Measurements from ENCODE around the gene ATXN10.
"Not testable (repeated sequence)": the region's sequence is repeated elsewhere in the genome, so short reads cannot be mapped to it uniquely, and the experiment has no call there.

Gene ATXN10

DNA sequence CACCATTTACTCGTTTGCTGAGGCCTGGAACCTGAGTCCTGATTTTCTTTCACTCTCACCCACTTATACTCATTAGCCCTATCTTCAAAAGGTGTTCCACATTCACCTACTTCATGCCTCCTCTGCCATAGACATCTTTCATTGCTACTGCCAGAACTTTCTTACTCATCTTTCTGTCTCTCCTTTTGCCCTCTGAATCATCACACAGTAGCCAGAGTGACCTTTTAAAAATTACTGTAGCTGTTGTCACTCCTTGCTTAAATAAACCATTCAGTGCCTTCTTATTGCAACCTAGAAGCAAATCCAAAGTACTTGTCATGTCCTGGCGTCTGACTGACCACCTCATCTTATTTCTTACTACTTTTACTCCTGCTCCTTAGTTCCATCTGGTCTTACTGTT, 38.2 kb downstream of the ATXN10 start:
- Histone ChIP-seq H3K27me3 (ENCODE audit: insufficient read depth, poor library complexity, severe bottlenecking) (no peaks in the 10 kb centered on the region), H3K4me3 (replicated peaks; ENCODE audit: insufficient read depth, low read length) (no peak overlapping the region), H3K27ac (replicated peaks) (no peak overlapping the region)
- TF ChIP-seq SPI1 (IDR thresholded peaks at IDR 0.05; ENCODE audit: borderline replicate concordance, low read depth) (no peak), POLR2AphosphoS5 (IDR thresholded peaks at IDR 0.05; ENCODE audit: low read depth) (no peak), GABPA (IDR thresholded peaks at IDR 0.05; ENCODE audit: low read depth) (no peak)
- TF ChIP-seq, protein P1, sequence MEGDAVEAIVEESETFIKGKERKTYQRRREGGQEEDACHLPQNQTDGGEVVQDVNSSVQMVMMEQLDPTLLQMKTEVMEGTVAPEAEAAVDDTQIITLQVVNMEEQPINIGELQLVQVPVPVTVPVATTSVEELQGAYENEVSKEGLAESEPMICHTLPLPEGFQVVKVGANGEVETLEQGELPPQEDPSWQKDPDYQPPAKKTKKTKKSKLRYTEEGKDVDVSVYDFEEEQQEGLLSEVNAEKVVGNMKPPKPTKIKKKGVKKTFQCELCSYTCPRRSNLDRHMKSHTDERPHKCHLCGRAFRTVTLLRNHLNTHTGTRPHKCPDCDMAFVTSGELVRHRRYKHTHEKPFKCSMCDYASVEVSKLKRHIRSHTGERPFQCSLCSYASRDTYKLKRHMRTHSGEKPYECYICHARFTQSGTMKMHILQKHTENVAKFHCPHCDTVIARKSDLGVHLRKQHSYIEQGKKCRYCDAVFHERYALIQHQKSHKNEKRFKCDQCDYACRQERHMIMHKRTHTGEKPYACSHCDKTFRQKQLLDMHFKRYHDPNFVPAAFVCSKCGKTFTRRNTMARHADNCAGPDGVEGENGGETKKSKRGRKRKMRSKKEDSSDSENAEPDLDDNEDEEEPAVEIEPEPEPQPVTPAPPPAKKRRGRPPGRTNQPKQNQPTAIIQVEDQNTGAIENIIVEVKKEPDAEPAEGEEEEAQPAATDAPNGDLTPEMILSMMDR (IDR thresholded peaks at IDR 0.05; ENCODE audit: insufficient read depth, low read length) = no peak
- TF ChIP-seq, protein P2, sequence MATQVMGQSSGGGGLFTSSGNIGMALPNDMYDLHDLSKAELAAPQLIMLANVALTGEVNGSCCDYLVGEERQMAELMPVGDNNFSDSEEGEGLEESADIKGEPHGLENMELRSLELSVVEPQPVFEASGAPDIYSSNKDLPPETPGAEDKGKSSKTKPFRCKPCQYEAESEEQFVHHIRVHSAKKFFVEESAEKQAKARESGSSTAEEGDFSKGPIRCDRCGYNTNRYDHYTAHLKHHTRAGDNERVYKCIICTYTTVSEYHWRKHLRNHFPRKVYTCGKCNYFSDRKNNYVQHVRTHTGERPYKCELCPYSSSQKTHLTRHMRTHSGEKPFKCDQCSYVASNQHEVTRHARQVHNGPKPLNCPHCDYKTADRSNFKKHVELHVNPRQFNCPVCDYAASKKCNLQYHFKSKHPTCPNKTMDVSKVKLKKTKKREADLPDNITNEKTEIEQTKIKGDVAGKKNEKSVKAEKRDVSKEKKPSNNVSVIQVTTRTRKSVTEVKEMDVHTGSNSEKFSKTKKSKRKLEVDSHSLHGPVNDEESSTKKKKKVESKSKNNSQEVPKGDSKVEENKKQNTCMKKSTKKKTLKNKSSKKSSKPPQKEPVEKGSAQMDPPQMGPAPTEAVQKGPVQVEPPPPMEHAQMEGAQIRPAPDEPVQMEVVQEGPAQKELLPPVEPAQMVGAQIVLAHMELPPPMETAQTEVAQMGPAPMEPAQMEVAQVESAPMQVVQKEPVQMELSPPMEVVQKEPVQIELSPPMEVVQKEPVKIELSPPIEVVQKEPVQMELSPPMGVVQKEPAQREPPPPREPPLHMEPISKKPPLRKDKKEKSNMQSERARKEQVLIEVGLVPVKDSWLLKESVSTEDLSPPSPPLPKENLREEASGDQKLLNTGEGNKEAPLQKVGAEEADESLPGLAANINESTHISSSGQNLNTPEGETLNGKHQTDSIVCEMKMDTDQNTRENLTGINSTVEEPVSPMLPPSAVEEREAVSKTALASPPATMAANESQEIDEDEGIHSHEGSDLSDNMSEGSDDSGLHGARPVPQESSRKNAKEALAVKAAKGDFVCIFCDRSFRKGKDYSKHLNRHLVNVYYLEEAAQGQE (IDR thresholded peaks at IDR 0.05; ENCODE audit: insufficient replicate concordance, low read depth) = no peak
- no peak for DNase-seq (ENCODE audit: low read depth in 1 of 2, low spot score in 1 of 2)

- Histone ChIP-seq H3K27ac (replicated peaks) (no peak overlapping the region), H3K27me3 (ENCODE audit: insufficient read depth, poor library complexity, severe bottlenecking) (no peaks in the 10 kb centered on the region), H3K4me3 (replicated peaks; ENCODE audit: insufficient read depth, low read length) (no peak overlapping the region)
- TF ChIP-seq GABPA (IDR thresholded peaks at IDR 0.05; ENCODE audit: low read depth) (no peak), POLR2AphosphoS5 (IDR thresholded peaks at IDR 0.05; ENCODE audit: low read depth) (no peak), SPI1 (IDR thresholded peaks at IDR 0.05; ENCODE audit: borderline replicate concordance, low read depth) (no peak)
- TF ChIP-seq, protein P2 (IDR thresholded peaks at IDR 0.05; ENCODE audit: insufficient replicate concordance, low read depth) = no peak
- TF ChIP-seq, protein P1 (IDR thresholded peaks at IDR 0.05; ENCODE audit: insufficient read depth, low read length) = no peak
- no peak for DNase-seq (ENCODE audit: low read depth in 1 of 2, low spot score in 1 of 2)
Observed at GRCh38 chr22:45710469-45710868, 38.8 kb downstream of the ATXN10 start.

DNA sequence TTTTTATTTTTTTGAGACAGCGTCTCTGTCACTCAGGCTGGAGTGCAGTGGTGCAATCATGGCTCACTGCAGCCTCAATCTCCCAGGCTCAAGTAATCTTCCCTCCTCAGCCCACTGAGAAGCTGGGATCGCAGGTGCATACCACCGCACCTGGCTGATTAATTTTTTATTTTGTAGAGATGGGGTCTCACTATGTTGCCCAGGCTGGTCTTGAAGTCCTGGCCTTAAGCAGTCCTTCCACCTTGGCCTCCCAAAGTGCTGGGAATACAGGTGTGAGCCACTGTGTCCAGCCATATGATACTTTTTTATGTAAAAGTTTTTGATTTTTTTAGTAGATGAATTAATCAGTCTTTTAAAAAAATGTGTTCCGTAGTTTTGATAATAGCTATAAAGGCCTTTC, 42.8 kb downstream of the ATXN10 start:
- DNase-seq (ENCODE audit: low read depth in 1 of 2, low spot score in 1 of 2); H3K27me3 ChIP-seq (ENCODE audit: insufficient read depth, poor library complexity, severe bottlenecking); H3K4me3 ChIP-seq (replicated peaks; ENCODE audit: insufficient read depth, low read length); H3K27ac ChIP-seq (replicated peaks): not testable (repeated sequence)

DNA sequence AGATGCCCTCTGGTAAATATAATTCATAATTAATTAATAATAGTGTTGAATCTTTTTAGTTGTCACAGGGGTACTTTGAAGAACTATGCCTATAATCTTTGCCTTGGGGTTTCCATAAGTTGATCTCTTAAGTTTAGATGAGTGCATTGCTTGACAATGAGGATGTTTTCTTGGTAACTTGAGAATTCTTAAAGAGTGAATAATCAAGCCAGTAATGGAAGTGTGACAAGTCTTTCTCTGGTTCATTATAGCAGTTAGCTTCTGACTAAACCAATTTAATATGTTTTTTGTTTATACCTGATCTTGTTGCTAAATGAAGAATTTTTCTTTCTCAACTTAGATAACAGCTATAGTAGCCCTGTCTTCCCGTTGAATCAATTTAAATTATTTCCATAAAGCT, 46.2 kb downstream of the ATXN10 start:
- no peak for DNase-seq (ENCODE audit: low read depth in 1 of 2, low spot score in 1 of 2)
- H3K27me3 ChIP-seq (ENCODE audit: insufficient read depth, poor library complexity, severe bottlenecking) = no peaks in the 10 kb centered on the region
- H3K4me3 ChIP-seq (replicated peaks; ENCODE audit: insufficient read depth, low read length) = no peak overlapping the region
- TF ChIP-seq GABPA (IDR thresholded peaks at IDR 0.05; ENCODE audit: low read depth) (no peak), POLR2AphosphoS5 (IDR thresholded peaks at IDR 0.05; ENCODE audit: low read depth) (no peak), SPI1 (IDR thresholded peaks at IDR 0.05; ENCODE audit: borderline replicate concordance, low read depth) (no peak)
- TF ChIP-seq, protein P1 (IDR thresholded peaks at IDR 0.05; ENCODE audit: insufficient read depth, low read length) = no peak
- TF ChIP-seq, protein P2 (IDR thresholded peaks at IDR 0.05; ENCODE audit: insufficient replicate concordance, low read depth) = no peak
- no peak overlapping the region; the same call in 1 of the 2 replicates for H3K27ac ChIP-seq (replicated peaks)

Data from HL-60 (cell line).